ENCODE results near the gene FAM107B. TPM values are rescaled to one million over a fixed set of nuclear protein-coding genes. Genes with fewer than 3 reads are reported as not detected.

Gene FAM107B
- total RNA-seq, 1 donor: 17.7 TPM

GRCh38 chr10:14547816-14548215 lies 226.9 kb downstream of the FAM107B start:
- TF ChIP-seq CTCF (IDR thresholded peaks at IDR 0.05; ENCODE audit: insufficient read depth, low read depth, low read length): peak; percentile 15
- H3K4me3 ChIP-seq (ENCODE audit: low read depth, low read length): no peak overlapping the region
- DNase-seq (ENCODE audit: low read depth): no peak

- DNase-seq (ENCODE audit: low read depth): peak; percentile 58
- TF ChIP-seq CTCF (IDR thresholded peaks at IDR 0.05; ENCODE audit: insufficient read depth, low read depth, low read length): no peak
- no peak overlapping the region for H3K4me3 ChIP-seq (ENCODE audit: low read depth, low read length)
These were observed 228.9 kb downstream of the FAM107B start for GRCh38 chr10:14545827-14546226.

- DNase-seq (ENCODE audit: low read depth): no peak
- no peak for TF ChIP-seq CTCF (IDR thresholded peaks at IDR 0.05; ENCODE audit: insufficient read depth, low read depth, low read length)
- no peak overlapping the region for H3K4me3 ChIP-seq (ENCODE audit: low read depth, low read length)
These were observed 230.8 kb downstream of the FAM107B start for GRCh38 chr10:14543904-14544210.

- H3K4me3 ChIP-seq (ENCODE audit: low read depth, low read length): no peak overlapping the region
- DNase-seq (ENCODE audit: low read depth): peak; percentile 37
- TF ChIP-seq CTCF (IDR thresholded peaks at IDR 0.05; ENCODE audit: insufficient read depth, low read depth, low read length): peak; percentile 32
These were observed 231.4 kb downstream of the FAM107B start for GRCh38 chr10:14543046-14543903.

GRCh38 chr10:14541379-14541778 lies 233.3 kb downstream of the FAM107B start:
- DNase-seq (ENCODE audit: low read depth): no peak
- TF ChIP-seq CTCF (IDR thresholded peaks at IDR 0.05; ENCODE audit: insufficient read depth, low read depth, low read length): no peak
- H3K4me3 ChIP-seq (ENCODE audit: low read depth, low read length): no peak overlapping the region

- H3K4me3 ChIP-seq (ENCODE audit: low read depth, low read length): no peak overlapping the region
- TF ChIP-seq CTCF (IDR thresholded peaks at IDR 0.05; ENCODE audit: insufficient read depth, low read depth, low read length): no peak
- no peak for DNase-seq (ENCODE audit: low read depth)
These were observed 234.1 kb downstream of the FAM107B start for GRCh38 chr10:14540611-14541010.

GRCh38 chr10:14540062-14540461 lies 234.6 kb downstream of the FAM107B start:
- DNase-seq (ENCODE audit: low read depth): no peak
- TF ChIP-seq CTCF (IDR thresholded peaks at IDR 0.05; ENCODE audit: insufficient read depth, low read depth, low read length): no peak
- H3K4me3 ChIP-seq (ENCODE audit: low read depth, low read length): no peak overlapping the region
